Activated T-cell treated with anti-CD3 and anti-CD28 coated beads, Interleukin-2, amount 50 U/mL, for 72 hours (primary cell): ENCODE results near the gene UBL4A. TPM values are rescaled to one million over a fixed set of nuclear protein-coding genes. Genes with fewer than 3 reads are reported as not detected.

ENCODE experiments used
- ATAC-seq, 2 donors: fragments of 150-1000 bp; cut with Tn5 transposase; replicated peaks in 1 of 2; 2 replicates each; pipeline ENCODE4 v1.10.0; 2021; ENCODE audit warnings: moderate library complexity in 2 of 2, mild to moderate bottlenecking in 1 of 2
- DNase-seq, 2 donors: peaks; one replicate each; pipeline ENCODE4 v3.0.0; 2021 to 2022; ENCODE audit warnings: mixed read lengths in 1 of 2
- H3K27ac Mint-ChIP-seq: one replicate; pipeline ENCODE4 v1.8.0; 2022; ENCODE audit warnings: mild to moderate bottlenecking, moderate library complexity, mixed read lengths
- H3K27me3 Mint-ChIP-seq: one replicate; pipeline ENCODE4 v1.8.0; 2022; ENCODE audit warnings: low read depth, mixed read lengths
- H3K36me3 Mint-ChIP-seq, 2 donors: one replicate each; pipeline ENCODE4 v1.8.0; 2022; ENCODE audit warnings: mixed read lengths in 2 of 2, mild to moderate bottlenecking in 1 of 2; ENCODE audit not compliant: insufficient read depth in 2 of 2
- H3K4me1 Mint-ChIP-seq: one replicate; pipeline ENCODE4 v1.8.0; 2022; ENCODE audit warnings: low read depth, mixed read lengths
- H3K4me3 Mint-ChIP-seq, 2 donors: one replicate each; pipeline ENCODE4 v1.8.0; 2022; ENCODE audit warnings: mild to moderate bottlenecking in 2 of 2, mixed read lengths in 2 of 2, moderate library complexity in 2 of 2
- H3K9me3 Mint-ChIP-seq, 2 donors: one replicate each; pipeline ENCODE4 v1.8.0; 2022; ENCODE audit warnings: mixed read lengths in 2 of 2
- total RNA-seq, 2 donors: library from RNA; stranded (reverse); gene quantifications; one replicate each; pipeline ENCODE4 v1.2.3, GENCODE V29; 2022

The UBL4A gene
- total RNA-seq, 2 donors from 2014 or later, result 45.0 to 53.5 TPM

DNA sequence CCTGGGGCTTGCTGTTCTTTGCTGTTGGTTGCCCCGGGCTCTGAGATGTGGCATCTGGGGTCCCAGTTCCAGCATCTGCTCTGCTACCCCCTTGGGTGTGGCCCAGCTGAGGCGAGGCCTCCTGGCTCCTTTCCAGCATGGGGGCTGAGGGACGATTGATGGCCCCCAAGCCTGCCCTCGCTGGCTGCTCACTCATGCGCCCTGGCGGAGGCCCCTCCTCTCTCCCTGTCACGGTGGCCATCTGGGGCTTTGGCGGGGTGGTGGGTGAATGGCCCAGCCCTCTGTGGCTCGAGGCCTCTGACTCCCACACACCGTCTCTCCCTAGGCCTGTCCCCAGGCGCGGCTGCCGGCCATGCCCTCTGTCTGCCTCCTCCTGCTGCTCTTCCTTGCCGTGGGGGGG is 26.6 kb downstream of the UBL4A start:
- peaks cover 5 to 11% of the 10 kb centered on the region in 2 donors for H3K36me3 Mint-ChIP-seq
- peak overlapping the region; percentile 56 to 83 for H3K4me3 Mint-ChIP-seq
- H3K4me1 Mint-ChIP-seq, result peaks cover 4% of the 10 kb centered on the region
- ATAC-seq, result no peak
- H3K27ac Mint-ChIP-seq, result no peak overlapping the region
- DNase-seq, result no peak
- no peaks in the 10 kb centered on the region for H3K9me3 Mint-ChIP-seq
- no peaks in the 10 kb centered on the region for H3K27me3 Mint-ChIP-seq

DNA sequence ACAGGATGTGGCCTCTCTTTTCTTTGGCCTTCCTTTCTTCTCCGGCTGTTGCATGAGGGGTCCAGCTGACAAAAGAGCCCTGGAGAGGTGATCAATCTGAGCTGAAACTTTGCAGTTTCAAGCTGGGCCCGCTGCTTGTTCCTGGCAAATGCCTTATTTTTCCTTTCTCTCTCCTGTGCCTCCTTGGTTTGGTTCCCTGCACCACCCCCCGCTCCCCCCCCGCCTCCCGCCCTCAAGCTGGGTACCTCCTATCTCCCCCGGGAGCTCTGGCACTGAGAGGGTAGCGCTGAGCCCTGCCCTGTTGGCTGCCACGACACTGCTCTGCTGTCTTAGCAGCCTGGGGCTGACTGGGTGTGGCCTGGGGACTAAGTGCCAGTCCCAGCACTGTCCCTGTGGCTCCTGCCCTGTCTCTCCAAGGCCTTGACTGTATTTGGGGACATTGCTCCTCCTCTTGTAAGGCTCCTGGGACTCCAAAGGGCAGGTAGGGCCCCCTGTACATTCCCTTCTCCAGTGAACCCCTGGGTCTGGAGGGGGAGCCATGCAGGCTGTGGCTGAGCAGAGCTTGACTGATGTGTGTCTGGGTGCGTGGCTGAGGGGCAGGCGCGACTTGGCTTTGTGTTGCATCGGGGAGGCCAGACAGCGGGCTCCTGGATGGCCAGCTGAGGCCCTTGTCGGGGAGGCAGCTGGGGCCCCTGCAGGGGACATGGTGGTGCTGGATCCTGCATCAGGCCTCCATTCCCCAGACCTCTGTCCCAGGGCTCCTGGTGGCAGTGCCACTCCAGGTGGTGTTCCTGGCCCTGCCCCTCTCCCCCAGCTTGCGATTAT is 27.2 kb downstream of the UBL4A start:
- peaks cover 4% of the 10 kb centered on the region for H3K4me1 Mint-ChIP-seq
- H3K27ac Mint-ChIP-seq, result peak overlapping the region; percentile 57
- no peak for DNase-seq
- no peaks in the 10 kb centered on the region for H3K27me3 Mint-ChIP-seq
- peaks cover 5 to 13% of the 10 kb centered on the region in 2 donors for H3K36me3 Mint-ChIP-seq
- ATAC-seq, result peak; percentile 29 to 47
- H3K9me3 Mint-ChIP-seq, result no peaks in the 10 kb centered on the region
- peak overlapping the region; percentile 82 to 83 for H3K4me3 Mint-ChIP-seq

DNA sequence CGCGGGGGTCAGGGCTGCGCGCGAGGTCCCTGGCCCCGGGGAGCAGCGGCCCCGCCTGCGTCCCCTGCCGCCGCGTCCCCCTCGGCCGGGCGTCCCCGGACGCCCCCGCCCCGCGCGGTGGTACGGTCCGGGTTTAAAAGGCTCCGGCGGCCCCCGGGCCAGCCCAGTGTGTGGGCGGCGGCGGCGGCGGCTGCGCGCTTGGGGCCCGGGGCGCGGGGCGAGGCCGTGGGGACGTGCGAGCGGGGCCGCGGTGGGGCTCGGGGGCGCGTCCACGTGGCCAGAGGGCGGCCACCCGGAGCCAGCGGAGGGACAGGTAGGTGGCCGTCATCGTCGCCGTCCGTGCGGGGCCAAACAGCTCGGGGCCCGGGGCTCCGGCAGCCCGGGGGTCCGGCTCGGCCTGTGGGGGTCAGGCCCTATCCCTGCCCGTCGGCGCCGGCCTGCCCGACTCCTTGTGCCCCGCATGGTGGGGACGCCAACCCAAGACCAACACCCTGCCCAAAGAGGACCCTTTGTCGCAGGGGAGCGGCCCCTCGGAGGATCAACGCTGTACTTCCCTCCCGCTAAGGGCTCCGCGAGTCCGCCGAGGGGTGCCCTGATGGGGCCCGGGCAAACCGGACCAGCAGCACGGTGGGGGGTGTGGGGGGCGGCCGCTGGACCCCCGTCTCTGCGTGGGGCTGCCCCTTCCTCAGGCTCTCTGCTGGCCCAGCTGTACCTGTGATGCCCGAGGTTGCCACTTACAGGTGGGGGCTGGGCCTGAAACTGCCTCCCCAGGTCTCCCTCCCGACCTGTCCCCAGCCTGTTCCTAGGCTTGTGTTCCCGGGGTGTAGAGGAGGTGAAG is 28.1 kb downstream of the UBL4A start, which contains the start of gene PLXNA3:
Gene PLXNA3 (plus strand): TSS at position 166 of the 838 bp plus-strand sequence. CDS start 1,903 bp downstream, outside the sequence.
- peaks cover 5 to 13% of the 10 kb centered on the region in 2 donors for H3K36me3 Mint-ChIP-seq
- no peaks in the 10 kb centered on the region for H3K9me3 Mint-ChIP-seq
- ATAC-seq (peak; percentile 81), DNase-seq (peak; percentile 73 to 79)
- H3K4me3 Mint-ChIP-seq, result peak within 1 kb of the TSS; percentile 88 to 98
- H3K4me1 Mint-ChIP-seq, result peaks cover 4% of the 10 kb centered on the region
- H3K27me3 Mint-ChIP-seq, result peaks cover 2% of the 10 kb centered on the region
- H3K27ac Mint-ChIP-seq, result peak within 1 kb of the TSS; percentile 99

DNA sequence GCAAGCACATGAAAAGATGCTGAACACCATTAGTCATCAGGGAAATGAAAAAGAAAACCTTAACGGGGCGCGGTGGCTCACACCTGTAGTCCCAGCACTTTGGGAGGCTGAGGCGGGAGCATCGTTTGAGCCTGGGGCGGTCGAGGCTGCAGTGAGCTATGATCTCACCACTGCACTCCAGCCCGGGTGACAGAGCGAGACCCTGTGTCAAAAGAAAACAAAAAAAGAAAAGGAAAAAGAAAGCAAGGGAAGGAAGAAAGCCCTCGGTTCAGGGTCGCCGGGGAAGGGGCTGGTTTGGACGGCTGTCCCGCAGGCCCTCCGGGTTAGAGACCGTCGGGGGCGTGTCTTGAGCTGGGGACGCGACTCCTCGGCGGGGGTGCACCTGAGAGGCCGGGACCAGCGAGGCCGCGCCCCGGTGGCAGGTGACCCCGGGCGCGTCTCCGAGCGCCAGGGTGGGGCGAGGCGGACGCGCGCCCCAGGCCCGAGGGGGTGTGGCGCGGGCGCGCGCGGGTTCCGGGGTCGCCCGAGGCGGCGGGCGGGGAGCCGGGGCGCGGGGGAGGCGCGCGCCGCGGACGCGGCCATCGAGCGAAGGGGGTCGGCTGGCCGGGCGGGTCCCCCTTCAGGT is 28.8 kb downstream of the UBL4A start:
- Mint-ChIP-seq H3K36me3 (peaks cover 5 to 13% of the 10 kb centered on the region in 2 donors), H3K4me3 (peak overlapping the region; percentile 88 to 98), H3K27ac (peak overlapping the region; percentile 99), H3K4me1 (peaks cover 4% of the 10 kb centered on the region), H3K9me3 (no peaks in the 10 kb centered on the region), H3K27me3 (peaks cover 8% of the 10 kb centered on the region)
- DNase-seq (peak; percentile 65 to 73), ATAC-seq (peak; percentile 69 to 76)

DNA sequence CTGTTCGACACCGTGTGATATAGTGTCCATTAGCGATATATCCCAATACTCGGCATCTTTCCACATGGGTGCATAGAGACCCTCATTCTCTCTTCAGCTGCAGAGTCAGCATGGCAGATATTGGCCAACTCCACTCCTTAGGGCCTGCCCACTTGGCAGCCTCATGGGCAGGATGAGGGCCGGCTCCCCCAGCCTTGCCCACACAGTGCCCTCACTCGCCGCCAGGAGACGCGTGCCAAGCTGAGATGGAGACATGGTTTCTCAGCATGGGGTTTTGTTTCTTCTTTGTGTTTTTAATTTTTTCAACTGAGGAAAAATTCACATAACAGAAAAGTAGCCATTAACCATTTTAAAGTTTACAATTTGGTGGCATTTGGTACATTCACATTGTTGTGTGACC is 33.6 kb downstream of the UBL4A start:
- H3K27me3 Mint-ChIP-seq, result peaks cover 8% of the 10 kb centered on the region
- peaks cover 3 to 9% of the 10 kb centered on the region in 2 donors for H3K36me3 Mint-ChIP-seq
- DNase-seq (no peak), ATAC-seq (no peak)
- H3K4me3 Mint-ChIP-seq, result no peak overlapping the region
- H3K27ac Mint-ChIP-seq, result no peak overlapping the region
- H3K4me1 Mint-ChIP-seq, result no peaks in the 10 kb centered on the region
- no peaks in the 10 kb centered on the region for H3K9me3 Mint-ChIP-seq

DNA sequence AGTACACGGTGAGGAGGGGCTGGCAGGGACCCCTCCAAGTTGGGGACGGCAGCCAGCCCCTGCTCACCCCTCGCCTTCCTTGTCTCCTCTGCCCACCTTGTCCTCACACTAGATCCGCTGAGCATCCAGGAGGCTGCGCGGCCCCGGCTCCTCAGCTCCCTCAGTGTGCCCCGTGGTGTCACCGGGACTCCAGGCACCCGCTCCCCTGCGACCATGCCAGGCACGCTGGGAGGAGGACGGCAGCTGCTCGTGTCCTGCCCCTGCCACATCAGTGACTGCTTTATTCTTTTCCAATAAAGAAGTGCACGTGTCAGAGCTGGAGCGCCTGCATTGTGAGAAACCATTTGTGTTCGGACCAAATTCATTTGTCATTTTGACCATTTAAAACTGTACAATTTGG is 36.1 kb downstream of the UBL4A start:
- no peaks in the 10 kb centered on the region for H3K9me3 Mint-ChIP-seq
- peaks cover 0 to 5% of the 10 kb centered on the region in 2 donors for H3K36me3 Mint-ChIP-seq
- no peak for DNase-seq
- no peak overlapping the region for H3K4me3 Mint-ChIP-seq
- peaks cover 8% of the 10 kb centered on the region for H3K27me3 Mint-ChIP-seq
- no peaks in the 10 kb centered on the region for H3K4me1 Mint-ChIP-seq
- no peak overlapping the region for H3K27ac Mint-ChIP-seq
- ATAC-seq, result no peak

DNA sequence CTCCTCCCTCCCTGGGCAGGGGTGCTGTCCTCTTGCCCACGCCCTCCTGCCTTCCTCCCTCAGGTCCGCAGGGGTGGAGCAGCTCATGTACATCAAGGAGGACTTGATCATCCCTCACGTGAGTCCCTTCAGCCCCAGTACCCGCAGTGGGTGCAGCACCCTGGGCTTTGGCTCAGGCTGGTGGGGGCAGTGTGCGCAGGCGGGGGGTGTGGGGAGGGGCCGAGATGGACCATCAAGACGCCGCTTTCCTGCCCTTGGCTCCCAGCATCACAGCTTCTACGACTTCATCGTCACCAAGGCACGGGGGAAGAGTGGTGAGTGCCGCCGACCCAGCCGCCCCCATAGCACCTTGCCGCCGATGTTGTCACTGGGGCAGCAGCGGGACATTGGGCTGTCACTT is 36.8 kb downstream of the UBL4A start:
- H3K27me3 Mint-ChIP-seq, result peaks cover 8% of the 10 kb centered on the region
- H3K9me3 Mint-ChIP-seq, result no peaks in the 10 kb centered on the region
- peaks cover 0 to 4% of the 10 kb centered on the region in 2 donors for H3K36me3 Mint-ChIP-seq
- ATAC-seq (no peak), DNase-seq (no peak)
- H3K27ac Mint-ChIP-seq, result no peak overlapping the region
- no peak overlapping the region for H3K4me3 Mint-ChIP-seq
- no peaks in the 10 kb centered on the region for H3K4me1 Mint-ChIP-seq

DNA sequence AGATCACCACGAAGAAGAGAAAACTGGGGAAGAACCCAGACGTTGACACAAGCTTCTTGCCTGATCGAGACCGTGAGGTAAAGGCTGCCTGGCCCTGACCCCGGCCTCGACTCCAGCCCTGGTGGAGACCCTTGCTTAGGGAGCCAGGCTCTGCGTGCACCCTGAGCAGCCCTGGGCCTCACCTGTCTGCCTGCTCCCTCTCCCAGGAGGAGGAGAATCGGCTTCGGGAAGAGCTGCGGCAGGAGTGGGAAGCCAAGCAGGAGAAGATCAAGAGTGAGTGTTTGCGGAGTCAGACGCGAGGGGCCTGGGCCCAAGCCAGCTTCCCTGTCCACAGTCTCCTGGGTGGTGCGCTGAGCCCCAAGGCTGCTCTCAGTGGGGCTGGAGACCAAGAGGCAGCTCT is 37.9 kb downstream of the UBL4A start:
- no peak overlapping the region for H3K27ac Mint-ChIP-seq
- H3K27me3 Mint-ChIP-seq, result peaks cover 7% of the 10 kb centered on the region
- DNase-seq, result no peak
- H3K9me3 Mint-ChIP-seq, result no peaks in the 10 kb centered on the region
- ATAC-seq, result no peak
- no peak overlapping the region for H3K4me3 Mint-ChIP-seq
- H3K36me3 Mint-ChIP-seq, result peaks cover 0 to 3% of the 10 kb centered on the region in 2 donors
- no peaks in the 10 kb centered on the region for H3K4me1 Mint-ChIP-seq

DNA sequence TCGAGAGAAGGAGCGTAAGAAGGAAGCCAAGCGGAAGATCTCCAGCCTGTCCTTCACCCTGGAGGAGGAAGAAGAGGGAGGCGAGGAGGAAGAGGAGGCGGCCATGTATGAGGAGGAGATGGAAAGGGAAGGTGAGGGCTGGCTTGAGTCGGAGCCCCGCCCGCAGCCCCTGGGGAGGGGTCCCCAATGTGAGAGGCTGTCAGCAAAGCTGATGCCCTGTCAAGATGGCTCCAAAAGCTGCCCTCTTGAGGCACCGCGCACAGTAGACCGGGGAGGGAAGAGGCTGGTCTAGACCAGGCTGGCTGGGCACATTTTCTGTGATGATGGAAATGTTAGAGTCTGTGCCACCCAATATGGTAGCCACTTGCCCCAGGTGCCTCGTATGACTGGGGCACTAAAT is 40.0 kb downstream of the UBL4A start:
- H3K27me3 Mint-ChIP-seq, result no peaks in the 10 kb centered on the region
- peaks cover 0 to 6% of the 10 kb centered on the region in 2 donors for H3K36me3 Mint-ChIP-seq
- no peak for ATAC-seq
- H3K27ac Mint-ChIP-seq, result no peak overlapping the region
- no peak for DNase-seq
- H3K9me3 Mint-ChIP-seq, result no peaks in the 10 kb centered on the region
- no peak overlapping the region for H3K4me3 Mint-ChIP-seq
- no peaks in the 10 kb centered on the region for H3K4me1 Mint-ChIP-seq

DNA sequence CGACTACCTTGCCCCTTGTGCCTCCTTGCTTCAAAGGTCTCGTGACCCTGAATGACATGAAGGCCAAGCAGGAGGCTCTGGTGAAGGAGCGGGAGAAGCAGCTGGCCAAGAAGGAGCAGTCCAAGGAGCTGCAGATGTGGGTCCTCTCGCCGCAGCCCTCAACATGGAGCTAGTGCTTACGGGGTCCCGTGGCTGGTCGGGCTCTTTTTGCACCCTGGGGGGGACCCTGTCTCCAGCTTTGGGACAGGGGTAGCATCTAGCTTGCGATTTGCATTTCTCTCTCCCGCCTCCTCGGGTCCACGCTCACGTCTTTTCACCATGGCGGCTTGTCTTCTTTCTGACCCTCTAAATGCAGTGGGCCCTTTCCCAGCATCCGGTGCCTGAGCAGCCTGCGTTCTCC is 40.6 kb downstream of the UBL4A start:
- DNase-seq (no peak), ATAC-seq (no peak)
- no peak overlapping the region for H3K27ac Mint-ChIP-seq
- peak overlapping the region in 1 of 2 donors; percentile 46 for H3K4me3 Mint-ChIP-seq
- H3K36me3 Mint-ChIP-seq, result peaks cover 0 to 6% of the 10 kb centered on the region in 2 donors
- no peaks in the 10 kb centered on the region for H3K27me3 Mint-ChIP-seq
- H3K4me1 Mint-ChIP-seq, result no peaks in the 10 kb centered on the region
- no peaks in the 10 kb centered on the region for H3K9me3 Mint-ChIP-seq

DNA sequence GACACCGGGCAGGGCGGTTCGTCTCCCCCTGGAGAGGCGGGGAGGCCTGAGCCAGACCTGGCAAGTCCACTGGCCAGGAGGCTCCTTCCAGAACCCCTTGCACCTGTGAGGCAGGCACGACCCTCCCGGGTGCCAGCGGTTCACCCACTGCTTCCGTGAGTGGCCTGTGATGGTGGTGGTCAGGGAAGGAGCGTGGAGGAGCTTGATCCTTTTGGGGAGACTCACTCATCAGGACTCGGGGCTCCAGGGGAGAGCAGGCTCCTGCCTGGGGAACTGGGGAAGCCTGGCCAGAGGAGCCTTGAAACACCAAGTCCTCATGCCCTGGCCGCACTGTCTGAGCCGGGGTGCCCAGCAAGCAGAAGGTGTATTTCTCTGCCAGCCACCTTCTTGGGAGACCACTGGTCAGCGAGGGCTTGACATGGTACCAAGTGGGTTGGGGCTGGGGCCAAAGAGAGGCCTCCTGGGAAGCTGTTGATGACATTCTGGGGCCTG is 41.6 kb downstream of the UBL4A start:
- peak overlapping the region; percentile 55 to 56 for H3K4me3 Mint-ChIP-seq
- no peak overlapping the region for H3K27ac Mint-ChIP-seq
- no peak for DNase-seq
- H3K4me1 Mint-ChIP-seq, result no peaks in the 10 kb centered on the region
- ATAC-seq, result no peak
- H3K36me3 Mint-ChIP-seq, result peaks cover 0 to 6% of the 10 kb centered on the region in 2 donors
- no peaks in the 10 kb centered on the region for H3K9me3 Mint-ChIP-seq
- H3K27me3 Mint-ChIP-seq, result no peaks in the 10 kb centered on the region

DNA sequence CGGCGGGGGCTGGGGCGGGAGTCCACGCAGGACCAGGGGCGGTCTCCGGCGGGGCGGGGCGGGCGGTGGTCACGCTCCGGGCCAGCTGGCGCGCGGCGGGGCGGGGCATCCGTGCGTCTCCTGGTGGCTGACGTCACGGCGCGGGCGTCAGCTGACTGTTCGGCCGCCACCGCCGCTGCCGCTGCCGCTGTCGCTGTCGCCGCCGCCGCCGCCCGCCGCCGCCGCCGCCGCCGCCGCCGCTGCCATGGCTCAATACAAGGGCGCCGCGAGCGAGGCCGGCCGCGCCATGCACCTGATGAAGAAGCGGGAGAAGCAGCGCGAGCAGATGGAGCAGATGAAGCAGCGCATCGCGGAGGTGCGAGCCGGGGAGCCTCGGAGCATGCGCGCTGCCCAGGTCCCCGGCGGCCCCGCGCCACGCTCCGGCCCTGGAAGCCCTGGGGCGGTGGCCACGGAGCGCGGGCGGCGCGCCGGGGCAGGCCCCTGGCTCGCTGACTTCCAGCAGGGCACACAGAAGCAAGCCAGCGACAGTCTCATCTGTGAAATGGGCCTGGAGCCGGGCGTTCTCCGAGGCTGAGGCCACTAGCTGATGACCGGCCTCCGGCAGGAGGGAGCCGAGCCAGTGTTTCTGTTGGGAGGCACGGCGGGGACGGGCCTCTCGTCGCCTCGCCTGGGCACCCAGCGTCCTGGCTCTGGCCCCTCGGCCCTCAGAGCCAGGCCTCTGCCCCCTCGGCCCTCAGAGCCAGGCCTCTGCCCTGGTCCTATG is 42.2 kb downstream of the UBL4A start, which contains the start of gene FAM50A:
Gene FAM50A (plus strand): TSS at position 150 of the 763 bp plus-strand sequence. CDS start 95 bp downstream, at position 245.
- peak within 1 kb of the TSS; percentile 77 to 81 for H3K4me3 Mint-ChIP-seq
- peak; percentile 79 to 84 for DNase-seq
- H3K4me1 Mint-ChIP-seq, result no peaks in the 10 kb centered on the region
- H3K36me3 Mint-ChIP-seq, result peaks cover 0 to 6% of the 10 kb centered on the region in 2 donors
- no peak within 1 kb of the TSS for H3K27ac Mint-ChIP-seq
- H3K9me3 Mint-ChIP-seq, result no peaks in the 10 kb centered on the region
- ATAC-seq, result peak; percentile 91 to 95
- no peaks in the 10 kb centered on the region for H3K27me3 Mint-ChIP-seq
